Lower leg skin (tissue), 3 donors: ENCODE data around the gene SCYL2.

Experiments
- POLR2A ChIP-seq, 2 donors: fragments of 450-650 bp; IDR thresholded peaks; one replicate each; pipeline ENCODE4 v1.6.1; 2016 to 2017; ENCODE audit warnings: antibody characterized with exemption in 2 of 2, mild to moderate bottlenecking in 1 of 2, moderate library complexity in 1 of 2
- TF ChIP-seq, protein P1 (sequence below), 3 donors: fragments of 450-650 bp; IDR thresholded peaks; one replicate each; pipeline ENCODE4 v1.5.1; 2016; ENCODE audit warnings: antibody characterized with exemption in 3 of 3, mild to moderate bottlenecking in 3 of 3, moderate library complexity in 2 of 3

DNA sequence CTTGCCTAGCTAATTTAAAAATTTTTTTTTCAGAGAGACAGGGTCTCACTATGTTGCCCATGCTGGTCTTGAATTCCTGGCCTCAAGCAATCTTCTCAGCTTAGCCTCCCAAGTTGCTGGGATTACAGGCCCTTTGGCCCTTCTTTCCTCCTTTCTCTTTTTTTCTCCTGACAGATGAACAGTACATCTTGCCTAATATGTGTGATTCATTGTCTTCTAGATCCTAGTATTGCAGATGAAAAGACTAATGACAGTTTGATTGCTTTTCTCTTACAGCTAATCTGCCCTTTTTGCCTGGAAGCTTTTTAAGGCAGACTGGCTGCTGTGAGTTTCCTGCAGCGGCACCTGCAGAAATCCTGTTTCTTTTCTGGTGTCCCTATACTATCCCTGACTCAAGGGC, 12.1 kb upstream of the SCYL2 start:
- TF ChIP-seq, protein P1, sequence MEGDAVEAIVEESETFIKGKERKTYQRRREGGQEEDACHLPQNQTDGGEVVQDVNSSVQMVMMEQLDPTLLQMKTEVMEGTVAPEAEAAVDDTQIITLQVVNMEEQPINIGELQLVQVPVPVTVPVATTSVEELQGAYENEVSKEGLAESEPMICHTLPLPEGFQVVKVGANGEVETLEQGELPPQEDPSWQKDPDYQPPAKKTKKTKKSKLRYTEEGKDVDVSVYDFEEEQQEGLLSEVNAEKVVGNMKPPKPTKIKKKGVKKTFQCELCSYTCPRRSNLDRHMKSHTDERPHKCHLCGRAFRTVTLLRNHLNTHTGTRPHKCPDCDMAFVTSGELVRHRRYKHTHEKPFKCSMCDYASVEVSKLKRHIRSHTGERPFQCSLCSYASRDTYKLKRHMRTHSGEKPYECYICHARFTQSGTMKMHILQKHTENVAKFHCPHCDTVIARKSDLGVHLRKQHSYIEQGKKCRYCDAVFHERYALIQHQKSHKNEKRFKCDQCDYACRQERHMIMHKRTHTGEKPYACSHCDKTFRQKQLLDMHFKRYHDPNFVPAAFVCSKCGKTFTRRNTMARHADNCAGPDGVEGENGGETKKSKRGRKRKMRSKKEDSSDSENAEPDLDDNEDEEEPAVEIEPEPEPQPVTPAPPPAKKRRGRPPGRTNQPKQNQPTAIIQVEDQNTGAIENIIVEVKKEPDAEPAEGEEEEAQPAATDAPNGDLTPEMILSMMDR (IDR thresholded peaks at IDR 0.05), result no peak
- TF ChIP-seq POLR2A (IDR thresholded peaks at IDR 0.05), result no peak
